KMS-11 (cell line): ENCODE measurements around the gene TLR1.
A peak's percentile ranks its signal among the peaks of the same experiment; 100 is the strongest.

Experiments
- H2AFZ ChIP-seq: fragments of 200-600 bp; sonication (generic); 2 replicates; pipeline ENCODE4 v1.6.1; 2016; ENCODE audit warnings: antibody characterized with exemption, mixed run types, low read depth
- H3K27ac ChIP-seq: fragments of 200-600 bp; sonication (generic); 2 replicates; pipeline ENCODE4 v1.6.1; 2016; ENCODE audit warnings: mild to moderate bottlenecking, mixed run types
- H3K27me3 ChIP-seq: fragments of 200-600 bp; sonication (generic); 2 replicates; pipeline ENCODE4 v1.6.1; 2017; ENCODE audit warnings: mild to moderate bottlenecking, low read depth, mixed run types, moderate library complexity; ENCODE audit not compliant: insufficient read depth
- H3K36me3 ChIP-seq: fragments of 200-600 bp; sonication (generic); 2 replicates; pipeline ENCODE4 v1.6.1; 2017; ENCODE audit warnings: mild to moderate bottlenecking, mixed run types; ENCODE audit not compliant: insufficient read depth
- H3K4me1 ChIP-seq: fragments of 200-600 bp; sonication (generic); 2 replicates; pipeline ENCODE4 v1.6.1; 2016; ENCODE audit warnings: mild to moderate bottlenecking, low read depth, mixed run types; ENCODE audit not compliant: poor library complexity, severe bottlenecking
- H3K4me2 ChIP-seq: fragments of 200-600 bp; sonication (generic); 2 replicates; pipeline ENCODE4 v1.7.0; 2016; ENCODE audit warnings: mild to moderate bottlenecking, mixed run types
- H3K4me3 ChIP-seq: fragments of 200-600 bp; sonication (generic); IDR thresholded peaks from 2 replicates; pipeline ENCODE4 v1.6.1; 2017; ENCODE audit warnings: low read depth, low read length, mixed read lengths; ENCODE audit not compliant: insufficient read depth
- H3K79me2 ChIP-seq: fragments of 200-600 bp; sonication (generic); 2 replicates; pipeline ENCODE4 v1.6.1; 2016; ENCODE audit warnings: low read depth, mixed run types; ENCODE audit not compliant: insufficient read depth
- H3K9ac ChIP-seq: fragments of 200-600 bp; sonication (generic); 2 replicates; pipeline ENCODE4 v1.6.1; 2016; ENCODE audit warnings: mild to moderate bottlenecking, mixed run types
- H4K20me1 ChIP-seq: fragments of 200-600 bp; sonication (generic); 2 replicates; pipeline ENCODE4 v1.6.1; 2016; ENCODE audit warnings: mild to moderate bottlenecking, mixed run types; ENCODE audit not compliant: insufficient read depth
- TF ChIP-seq, protein P1 (sequence below): fragments of 200-600 bp; sonication (generic); conservative IDR thresholded peaks from 2 replicates; pipeline ENCODE4 v1.6.1; 2017; ENCODE audit warnings: low read depth, mild to moderate bottlenecking, antibody characterized with exemption, low read length, moderate library complexity, mixed read lengths

Gene TLR1, protein sequence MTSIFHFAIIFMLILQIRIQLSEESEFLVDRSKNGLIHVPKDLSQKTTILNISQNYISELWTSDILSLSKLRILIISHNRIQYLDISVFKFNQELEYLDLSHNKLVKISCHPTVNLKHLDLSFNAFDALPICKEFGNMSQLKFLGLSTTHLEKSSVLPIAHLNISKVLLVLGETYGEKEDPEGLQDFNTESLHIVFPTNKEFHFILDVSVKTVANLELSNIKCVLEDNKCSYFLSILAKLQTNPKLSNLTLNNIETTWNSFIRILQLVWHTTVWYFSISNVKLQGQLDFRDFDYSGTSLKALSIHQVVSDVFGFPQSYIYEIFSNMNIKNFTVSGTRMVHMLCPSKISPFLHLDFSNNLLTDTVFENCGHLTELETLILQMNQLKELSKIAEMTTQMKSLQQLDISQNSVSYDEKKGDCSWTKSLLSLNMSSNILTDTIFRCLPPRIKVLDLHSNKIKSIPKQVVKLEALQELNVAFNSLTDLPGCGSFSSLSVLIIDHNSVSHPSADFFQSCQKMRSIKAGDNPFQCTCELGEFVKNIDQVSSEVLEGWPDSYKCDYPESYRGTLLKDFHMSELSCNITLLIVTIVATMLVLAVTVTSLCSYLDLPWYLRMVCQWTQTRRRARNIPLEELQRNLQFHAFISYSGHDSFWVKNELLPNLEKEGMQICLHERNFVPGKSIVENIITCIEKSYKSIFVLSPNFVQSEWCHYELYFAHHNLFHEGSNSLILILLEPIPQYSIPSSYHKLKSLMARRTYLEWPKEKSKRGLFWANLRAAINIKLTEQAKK

DNA sequence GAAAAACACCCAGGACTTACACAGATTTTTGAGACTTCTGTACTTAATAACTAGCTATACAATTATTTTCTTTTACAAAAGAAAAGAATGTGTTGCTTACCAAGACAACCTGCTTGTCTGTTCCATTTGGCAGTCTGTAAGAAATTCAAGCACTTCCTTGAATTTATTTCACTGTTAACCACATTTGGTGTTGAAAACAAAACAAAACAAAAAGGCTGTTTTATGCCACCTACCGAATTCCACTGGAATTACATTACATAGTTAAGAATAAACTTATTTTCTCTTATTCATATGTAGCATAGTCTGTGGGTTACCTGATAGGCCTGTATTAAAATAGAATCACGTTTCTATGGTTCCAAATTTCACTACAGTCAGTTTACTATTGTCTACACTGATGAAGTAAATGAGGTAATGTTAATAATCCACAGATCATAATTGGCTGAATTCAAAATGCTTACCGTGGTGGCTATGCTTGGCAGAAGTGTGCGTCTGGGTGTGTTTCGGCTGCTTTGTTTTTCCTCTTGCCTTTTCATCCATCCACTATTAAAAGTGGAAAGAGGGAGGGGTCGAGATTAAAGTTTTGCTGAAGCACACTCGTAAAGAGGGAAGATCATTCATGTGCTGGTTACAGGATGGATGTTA is at the start of gene TLR1:
TSS of gene TLR1 (minus strand) at position 138 of the 642 bp plus-strand sequence. CDS start 5,960 bp downstream, outside the sequence.
- peak within 1 kb of the TSS; percentile 83 for H3K27ac ChIP-seq
- H4K20me1 ChIP-seq: no peaks in the 10 kb centered on the region
- peak within 1 kb of the TSS; percentile 64 for H2AFZ ChIP-seq
- TF ChIP-seq, protein P1, sequence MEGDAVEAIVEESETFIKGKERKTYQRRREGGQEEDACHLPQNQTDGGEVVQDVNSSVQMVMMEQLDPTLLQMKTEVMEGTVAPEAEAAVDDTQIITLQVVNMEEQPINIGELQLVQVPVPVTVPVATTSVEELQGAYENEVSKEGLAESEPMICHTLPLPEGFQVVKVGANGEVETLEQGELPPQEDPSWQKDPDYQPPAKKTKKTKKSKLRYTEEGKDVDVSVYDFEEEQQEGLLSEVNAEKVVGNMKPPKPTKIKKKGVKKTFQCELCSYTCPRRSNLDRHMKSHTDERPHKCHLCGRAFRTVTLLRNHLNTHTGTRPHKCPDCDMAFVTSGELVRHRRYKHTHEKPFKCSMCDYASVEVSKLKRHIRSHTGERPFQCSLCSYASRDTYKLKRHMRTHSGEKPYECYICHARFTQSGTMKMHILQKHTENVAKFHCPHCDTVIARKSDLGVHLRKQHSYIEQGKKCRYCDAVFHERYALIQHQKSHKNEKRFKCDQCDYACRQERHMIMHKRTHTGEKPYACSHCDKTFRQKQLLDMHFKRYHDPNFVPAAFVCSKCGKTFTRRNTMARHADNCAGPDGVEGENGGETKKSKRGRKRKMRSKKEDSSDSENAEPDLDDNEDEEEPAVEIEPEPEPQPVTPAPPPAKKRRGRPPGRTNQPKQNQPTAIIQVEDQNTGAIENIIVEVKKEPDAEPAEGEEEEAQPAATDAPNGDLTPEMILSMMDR: peak; percentile 54
- peaks cover 30% of the 10 kb centered on the region for H3K4me1 ChIP-seq
- H3K4me2 ChIP-seq: peak within 1 kb of the TSS; percentile 78
- H3K9ac ChIP-seq: peak within 1 kb of the TSS; percentile 49; the same call in 1 of the 2 replicates
- H3K4me3 ChIP-seq: no peak within 1 kb of the TSS
- no peaks in the 10 kb centered on the region for H3K27me3 ChIP-seq
- no peaks in the 10 kb centered on the region for H3K79me2 ChIP-seq
- no peaks in the 10 kb centered on the region for H3K36me3 ChIP-seq

DNA sequence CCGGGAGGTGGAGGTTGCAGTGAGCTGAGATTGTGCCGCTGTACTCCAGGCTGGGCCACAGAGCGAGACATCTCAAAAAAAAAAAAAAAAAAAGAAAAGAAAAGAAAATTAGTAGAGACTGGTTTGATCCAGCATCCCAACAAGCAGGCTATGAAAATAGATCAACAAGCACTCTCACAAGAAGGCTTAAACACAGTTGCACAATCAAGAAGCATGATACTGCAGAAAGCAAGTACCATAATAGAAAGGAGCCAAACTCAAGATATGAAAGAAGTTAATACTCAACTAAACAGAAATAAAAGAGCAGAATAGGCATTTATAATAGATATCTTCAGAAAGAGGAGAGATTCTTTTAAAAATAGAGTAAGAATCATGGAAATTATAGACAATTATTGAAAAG is 41.4 kb upstream of the TLR1 start:
- Histone ChIP-seq H4K20me1 (no peaks in the 10 kb centered on the region), H3K9ac (no peak overlapping the region), H3K36me3 (no peaks in the 10 kb centered on the region), H3K27ac (no peak overlapping the region), H3K4me2 (no peak overlapping the region), H2AFZ (no peak overlapping the region), H3K4me1 (no peaks in the 10 kb centered on the region), H3K79me2 (no peaks in the 10 kb centered on the region), H3K4me3 (no peak overlapping the region), H3K27me3 (no peaks in the 10 kb centered on the region)
- TF ChIP-seq, protein P1: no peak

DNA sequence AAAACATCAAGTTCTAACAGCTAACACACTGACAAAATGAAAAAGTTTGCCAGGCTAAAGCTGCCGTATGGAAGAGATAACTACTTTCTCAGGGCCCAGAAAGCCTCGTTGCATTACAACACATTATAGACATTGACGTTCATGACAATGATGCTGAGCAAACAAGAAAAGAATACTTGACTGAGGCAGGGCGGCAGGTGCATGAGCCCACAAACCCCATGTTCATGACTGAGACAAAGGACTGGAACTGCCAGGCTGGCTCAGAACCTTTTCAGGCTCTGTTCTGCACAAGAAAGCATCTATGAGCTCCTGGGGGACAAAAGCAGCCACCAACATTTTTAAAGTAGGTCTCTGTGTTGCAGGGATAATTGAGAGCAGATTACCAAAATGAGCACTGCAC is 38.4 kb upstream of the TLR1 start:
- Histone ChIP-seq H3K9ac (no peak overlapping the region), H3K27ac (no peak overlapping the region), H4K20me1 (no peaks in the 10 kb centered on the region), H3K27me3 (no peaks in the 10 kb centered on the region), H3K79me2 (no peaks in the 10 kb centered on the region), H3K4me3 (no peak overlapping the region), H3K4me2 (no peak overlapping the region), H3K4me1 (no peaks in the 10 kb centered on the region), H2AFZ (no peak overlapping the region), H3K36me3 (no peaks in the 10 kb centered on the region)
- TF ChIP-seq, protein P1: no peak

DNA sequence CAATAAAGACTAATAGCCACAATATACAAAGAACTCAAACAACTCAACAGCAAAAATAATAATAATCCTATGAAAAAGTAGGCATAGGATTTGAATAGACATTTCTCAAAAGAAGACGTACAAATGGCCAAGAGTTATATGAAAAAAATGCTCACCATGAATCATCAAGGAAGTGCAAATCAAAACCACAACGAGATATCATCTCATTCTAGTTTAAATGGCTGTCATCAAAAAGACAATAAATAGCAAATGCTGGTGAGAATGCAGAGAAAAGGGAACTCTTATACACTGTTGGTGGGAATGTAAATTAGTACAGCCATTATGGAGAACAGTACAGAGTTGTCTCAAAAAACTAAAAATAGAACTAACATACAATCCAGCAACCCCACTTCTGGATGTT is 33.3 kb upstream of the TLR1 start:
- no peaks in the 10 kb centered on the region for H4K20me1 ChIP-seq
- H3K27ac ChIP-seq: no peak overlapping the region
- no peaks in the 10 kb centered on the region for H3K27me3 ChIP-seq
- H3K79me2 ChIP-seq: no peaks in the 10 kb centered on the region
- H3K4me2 ChIP-seq: no peak overlapping the region
- no peaks in the 10 kb centered on the region for H3K36me3 ChIP-seq
- H3K4me1 ChIP-seq: no peaks in the 10 kb centered on the region
- TF ChIP-seq, protein P1: no peak
- no peak overlapping the region for H3K9ac ChIP-seq
- H2AFZ ChIP-seq: no peak overlapping the region
- no peak overlapping the region for H3K4me3 ChIP-seq
